BJ (cell line): Measurements from ENCODE around the gene RADIL. TPM values are rescaled to one million over a fixed set of nuclear protein-coding genes. Genes with fewer than 3 reads are reported as not detected.

Experiments
- CTCF ChIA-PET: fragments of 350-600 bp; formaldehyde crosslinking; extraction: SDS; loops from one replicate; lab custom pipeline; 2021; ENCODE audit warnings: antibody characterized with exemption, inconsistent platforms; lab: Yijun Ruan, JAX
- POLR2A ChIA-PET: fragments of 300-600 bp; sonication (Branson Sonifier 250); formaldehyde crosslinking; extraction: SDS; loops from one replicate; lab custom pipeline; 2021; ENCODE audit warnings: antibody characterized with exemption; lab: Charles Lee
- DNase-seq: peaks from one replicate; pipeline ENCODE4 v3.0.0-alpha.2; 2011; ENCODE audit warnings: low read depth
- H3K27me3 ChIP-seq: 2 replicates; pipeline ENCODE4 v1.6.0; 2011; ENCODE audit warnings: low read length; ENCODE audit not compliant: control insufficient read depth, insufficient read depth
- H3K36me3 ChIP-seq: 2 replicates; pipeline ENCODE4 v1.5.1; 2011; ENCODE audit warnings: low read length; ENCODE audit not compliant: control insufficient read depth, insufficient read depth
- H3K4me3 ChIP-seq: 2 replicates; pipeline ENCODE4 v1.5.1; 2011; ENCODE audit warnings: low read depth, mild to moderate bottlenecking, control low read depth, low read length
- polyA plus RNA-seq: library from polyadenylated mRNA; depleted of rRNA; stranded (reverse); fragments of >200 nt; gene quantifications from 2 replicates; pipeline ENCODE4 v1.2.3, GENCODE V29; 2011
- TF ChIP-seq, protein P1 (sequence below): IDR thresholded peaks from 2 replicates; pipeline ENCODE4 v1.5.1; 2011; ENCODE audit warnings: low read depth, mild to moderate bottlenecking, control low read depth, inconsistent platforms, low read length, moderate library complexity; ENCODE audit not compliant: insufficient read depth

The RADIL gene
- polyA plus RNA-seq, 1 experiment: 1.2 TPM

DNA sequence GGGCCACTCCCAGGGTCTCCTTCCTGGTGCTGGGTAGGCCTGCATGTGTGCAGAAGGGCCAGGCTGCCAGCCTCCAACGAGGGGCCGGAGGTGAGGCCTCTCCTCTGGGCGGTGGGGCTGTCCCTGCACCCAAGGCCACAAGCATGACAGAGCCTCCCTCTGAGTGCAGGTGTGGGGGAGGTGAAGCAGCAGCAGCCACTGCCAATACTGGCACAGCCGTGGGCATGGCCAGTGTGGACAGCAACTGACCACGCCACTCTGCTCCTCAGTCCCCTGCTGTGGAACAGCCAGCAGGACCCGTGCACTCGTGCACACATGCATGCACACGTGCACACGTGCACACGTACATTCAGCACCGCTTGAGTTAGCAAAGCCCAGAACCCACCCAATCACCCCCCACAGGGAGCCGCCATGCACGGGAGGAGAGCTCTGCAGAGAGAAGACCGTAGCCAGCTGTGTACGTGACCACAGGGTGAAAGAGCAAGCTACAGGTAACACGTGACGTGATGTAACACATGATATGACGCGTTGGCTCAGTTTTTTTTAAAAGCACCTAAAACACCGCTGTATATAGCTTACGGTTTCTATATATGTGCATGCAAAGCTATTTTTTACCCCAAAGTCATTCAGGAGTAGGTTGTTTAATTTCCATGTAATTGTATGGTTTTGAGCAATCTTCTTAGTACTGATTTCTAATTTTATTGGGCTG is 44.7 kb downstream of the RADIL start:
- Histone ChIP-seq H3K27me3 (no peaks in the 10 kb centered on the region), H3K36me3 (no peaks in the 10 kb centered on the region), H3K4me3 (no peak overlapping the region)
- POLR2A ChIA-PET: no interaction called here
- no peak for DNase-seq
- CTCF ChIA-PET: interaction anchor here (1.5 kb wide), 1 partner anchor 45 kb away, joined by 4 read pairs; the partner anchor contains the start of gene RADIL
- TF ChIP-seq, protein P1, sequence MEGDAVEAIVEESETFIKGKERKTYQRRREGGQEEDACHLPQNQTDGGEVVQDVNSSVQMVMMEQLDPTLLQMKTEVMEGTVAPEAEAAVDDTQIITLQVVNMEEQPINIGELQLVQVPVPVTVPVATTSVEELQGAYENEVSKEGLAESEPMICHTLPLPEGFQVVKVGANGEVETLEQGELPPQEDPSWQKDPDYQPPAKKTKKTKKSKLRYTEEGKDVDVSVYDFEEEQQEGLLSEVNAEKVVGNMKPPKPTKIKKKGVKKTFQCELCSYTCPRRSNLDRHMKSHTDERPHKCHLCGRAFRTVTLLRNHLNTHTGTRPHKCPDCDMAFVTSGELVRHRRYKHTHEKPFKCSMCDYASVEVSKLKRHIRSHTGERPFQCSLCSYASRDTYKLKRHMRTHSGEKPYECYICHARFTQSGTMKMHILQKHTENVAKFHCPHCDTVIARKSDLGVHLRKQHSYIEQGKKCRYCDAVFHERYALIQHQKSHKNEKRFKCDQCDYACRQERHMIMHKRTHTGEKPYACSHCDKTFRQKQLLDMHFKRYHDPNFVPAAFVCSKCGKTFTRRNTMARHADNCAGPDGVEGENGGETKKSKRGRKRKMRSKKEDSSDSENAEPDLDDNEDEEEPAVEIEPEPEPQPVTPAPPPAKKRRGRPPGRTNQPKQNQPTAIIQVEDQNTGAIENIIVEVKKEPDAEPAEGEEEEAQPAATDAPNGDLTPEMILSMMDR: no peak

DNA sequence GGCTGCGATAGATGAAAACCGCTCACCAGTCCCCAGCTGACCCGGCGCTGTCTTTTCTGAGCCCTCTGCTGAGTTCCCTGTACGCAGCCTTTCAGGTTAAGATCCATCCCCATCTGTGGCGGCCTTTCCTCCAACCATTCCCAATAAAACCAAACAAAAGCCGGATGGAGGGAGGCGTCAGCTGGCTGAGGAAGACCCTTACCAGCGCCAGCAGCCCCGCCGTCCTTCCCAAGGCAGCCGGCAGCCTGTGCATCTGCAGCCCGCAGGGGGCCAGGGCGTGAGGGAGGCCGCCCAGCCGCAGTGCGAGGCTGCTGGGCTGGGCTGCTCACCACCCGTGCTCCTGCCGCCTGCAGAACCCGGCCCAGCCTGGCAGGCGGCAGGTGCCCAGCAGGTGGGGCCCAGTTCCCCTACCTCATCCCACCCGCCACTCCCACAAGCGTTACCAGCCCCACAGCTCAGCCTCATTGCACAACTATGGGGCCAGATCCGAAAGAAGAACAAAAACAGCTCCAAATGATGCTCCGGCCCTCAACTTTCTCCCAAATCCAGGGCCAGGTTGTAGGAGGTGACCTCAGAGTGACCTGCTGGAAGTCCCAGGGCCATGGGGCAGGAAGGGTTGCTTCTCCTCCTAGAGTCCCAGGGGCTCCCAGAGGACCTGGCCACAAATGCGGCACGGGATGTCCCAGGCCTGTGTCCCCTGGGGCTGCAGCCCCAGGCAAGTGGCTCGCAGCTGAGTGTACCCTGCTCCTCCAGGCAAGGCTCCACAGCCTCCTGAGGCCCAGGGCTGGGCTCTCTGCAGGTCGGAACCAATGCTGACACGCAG is 45.5 kb downstream of the RADIL start:
- ChIA-PET POLR2A (no interaction called here), CTCF (interaction anchor here (1.5 kb wide), 1 partner anchor 46 kb away, joined by 4 read pairs; the partner anchor contains the start of gene RADIL)
- DNase-seq: no peak
- H3K4me3 ChIP-seq: no peak overlapping the region
- no peaks in the 10 kb centered on the region for H3K36me3 ChIP-seq
- no peaks in the 10 kb centered on the region for H3K27me3 ChIP-seq
- TF ChIP-seq, protein P1: no peak

DNA sequence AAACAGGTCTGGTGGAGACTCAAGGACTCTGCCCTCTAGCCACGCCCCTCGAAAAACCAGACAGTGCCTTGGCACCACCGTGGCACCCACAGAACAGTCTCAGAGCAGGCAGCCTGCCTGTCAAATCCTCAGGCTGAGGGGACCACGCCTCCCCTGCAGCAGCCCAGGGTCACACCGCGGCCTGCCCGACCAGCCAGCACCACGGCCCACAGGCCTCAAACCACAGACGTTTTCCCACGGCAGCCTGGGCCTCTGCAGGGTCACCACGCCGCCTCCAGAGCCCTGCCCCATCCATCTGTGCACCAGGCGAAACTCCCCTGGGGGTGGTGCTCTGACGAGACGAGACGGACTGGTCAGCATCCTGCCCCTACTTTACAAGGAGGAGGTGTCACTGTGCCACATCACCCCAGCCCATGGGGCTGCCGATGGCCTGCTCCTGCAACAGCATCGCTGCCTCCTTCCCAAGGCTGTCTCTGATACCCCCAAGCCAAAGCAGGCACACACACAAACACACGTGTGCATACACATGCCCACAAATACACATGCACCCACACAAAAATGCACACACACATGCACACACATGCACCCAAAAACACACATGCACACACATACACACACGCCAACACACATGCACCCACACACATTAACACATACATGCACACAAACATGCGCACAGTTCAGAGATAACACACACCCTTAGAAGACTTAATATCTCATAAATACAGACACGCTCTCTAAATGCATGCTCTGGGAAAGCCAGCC is 46.3 kb downstream of the RADIL start:
- H3K27me3 ChIP-seq: no peaks in the 10 kb centered on the region
- TF ChIP-seq, protein P1: no peak
- CTCF ChIA-PET: interaction anchor here (1.5 kb wide), 1 partner anchor 47 kb away, joined by 4 read pairs; the partner anchor contains the start of gene RADIL
- no peaks in the 10 kb centered on the region for H3K36me3 ChIP-seq
- DNase-seq: no peak
- POLR2A ChIA-PET: no interaction called here
- no peak overlapping the region for H3K4me3 ChIP-seq

DNA sequence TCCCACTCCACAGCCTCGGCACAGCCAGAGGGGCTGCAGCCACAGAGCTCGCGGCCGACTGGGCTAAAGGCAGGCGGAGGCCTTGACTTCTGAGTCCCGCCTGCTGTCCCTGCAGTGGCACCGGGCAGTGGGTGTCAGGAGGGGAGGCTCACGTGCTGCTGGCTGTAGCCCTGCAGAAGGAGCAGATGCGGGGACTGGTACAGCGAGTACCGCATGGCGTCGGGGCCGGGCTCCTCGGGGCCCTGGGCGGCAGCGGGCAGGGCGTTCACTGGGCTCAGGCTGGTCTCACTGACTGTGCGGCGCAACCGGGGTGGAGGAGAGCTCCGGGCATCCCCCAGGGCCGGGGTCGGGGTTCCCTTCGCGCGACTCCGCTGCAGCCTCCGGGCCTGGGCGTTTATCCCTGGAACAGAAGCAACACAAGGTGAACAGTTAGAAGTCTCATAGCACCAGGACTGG is 47.3 kb downstream of the RADIL start:
- CTCF ChIA-PET: no interaction called here
- H3K36me3 ChIP-seq: no peaks in the 10 kb centered on the region
- POLR2A ChIA-PET: no interaction called here
- DNase-seq: no peak
- H3K4me3 ChIP-seq: no peak overlapping the region
- H3K27me3 ChIP-seq: no peaks in the 10 kb centered on the region
- TF ChIP-seq, protein P1: no peak
